ENCODE results near the gene ESD. TPM values are rescaled to one million over a fixed set of nuclear protein-coding genes. Genes with fewer than 3 reads are reported as not detected.
A peak's percentile ranks its signal among the peaks of the same experiment; 100 is the strongest.
"Not testable (repeated sequence)": the region's sequence is repeated elsewhere in the genome, so short reads cannot be mapped to it uniquely, and the experiment has no call there.

The ESD gene
- total RNA-seq, 2 donors from 2014 or later: 114 to 119 TPM

DNA sequence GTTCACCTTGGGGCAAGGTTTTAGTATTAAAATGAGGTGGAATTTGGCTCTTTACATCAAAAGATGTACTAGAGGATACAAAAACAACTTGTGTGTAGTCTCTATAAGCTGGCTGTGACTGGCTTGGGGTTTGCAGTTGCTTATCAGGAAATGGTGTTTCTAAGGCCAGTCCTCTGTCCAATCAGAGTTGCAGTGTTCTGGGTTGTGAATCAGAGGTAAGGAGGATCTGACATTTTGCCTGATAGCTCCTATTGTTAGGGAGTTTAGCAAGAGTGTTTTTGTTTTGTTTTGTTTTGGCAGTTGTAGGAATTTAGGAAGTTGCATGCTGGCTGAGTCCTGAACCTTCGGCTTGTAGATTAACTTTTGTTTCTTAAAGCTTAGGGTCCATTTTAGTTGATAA is 20.1 kb upstream of the ESD start:
- Histone ChIP-seq H3K36me3 (no peaks in the 10 kb centered on the region), H3K27me3 (replicated peaks; ENCODE audit: insufficient read depth) (no peaks in the 10 kb centered on the region), H3K27ac (no peak overlapping the region), H3K9me3 (peaks cover 9% of the 10 kb centered on the region), H3K4me1 (ENCODE audit: control insufficient read depth in 1 of 2, low read depth in 2 of 2) (no peaks in the 10 kb centered on the region), H3K4me3 (no peak overlapping the region)
- TF ChIP-seq, protein P1, sequence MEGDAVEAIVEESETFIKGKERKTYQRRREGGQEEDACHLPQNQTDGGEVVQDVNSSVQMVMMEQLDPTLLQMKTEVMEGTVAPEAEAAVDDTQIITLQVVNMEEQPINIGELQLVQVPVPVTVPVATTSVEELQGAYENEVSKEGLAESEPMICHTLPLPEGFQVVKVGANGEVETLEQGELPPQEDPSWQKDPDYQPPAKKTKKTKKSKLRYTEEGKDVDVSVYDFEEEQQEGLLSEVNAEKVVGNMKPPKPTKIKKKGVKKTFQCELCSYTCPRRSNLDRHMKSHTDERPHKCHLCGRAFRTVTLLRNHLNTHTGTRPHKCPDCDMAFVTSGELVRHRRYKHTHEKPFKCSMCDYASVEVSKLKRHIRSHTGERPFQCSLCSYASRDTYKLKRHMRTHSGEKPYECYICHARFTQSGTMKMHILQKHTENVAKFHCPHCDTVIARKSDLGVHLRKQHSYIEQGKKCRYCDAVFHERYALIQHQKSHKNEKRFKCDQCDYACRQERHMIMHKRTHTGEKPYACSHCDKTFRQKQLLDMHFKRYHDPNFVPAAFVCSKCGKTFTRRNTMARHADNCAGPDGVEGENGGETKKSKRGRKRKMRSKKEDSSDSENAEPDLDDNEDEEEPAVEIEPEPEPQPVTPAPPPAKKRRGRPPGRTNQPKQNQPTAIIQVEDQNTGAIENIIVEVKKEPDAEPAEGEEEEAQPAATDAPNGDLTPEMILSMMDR (IDR thresholded peaks at IDR 0.05): no peak
- no peak for ATAC-seq (ENCODE audit: insufficient number of reproducible peaks, low FRiP score, low read depth)
- no peak for DNase-seq (ENCODE audit: low spot score)

DNA sequence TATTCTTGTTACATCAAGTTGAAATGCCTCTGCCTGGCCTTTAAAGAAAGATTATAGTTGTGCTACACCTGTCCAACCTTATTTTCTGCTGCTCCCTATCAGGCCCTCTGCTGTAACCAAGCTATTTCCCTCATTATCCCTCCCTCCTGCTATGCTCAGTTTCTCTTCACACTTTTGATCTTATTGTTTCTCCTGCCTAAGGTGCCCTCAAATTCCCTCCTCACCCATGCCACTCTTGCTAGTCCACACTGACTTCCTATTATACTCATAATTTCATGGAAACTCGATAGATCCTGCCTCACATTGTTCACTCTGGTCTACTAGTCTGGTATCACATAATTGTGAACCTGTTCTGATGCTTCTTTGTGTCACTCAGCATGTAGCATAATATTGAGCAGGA is 19.4 kb upstream of the ESD start:
- Histone ChIP-seq H3K27ac (no peak overlapping the region), H3K4me1 (ENCODE audit: control insufficient read depth in 1 of 2, low read depth in 2 of 2) (no peaks in the 10 kb centered on the region), H3K9me3 (peaks cover 10% of the 10 kb centered on the region), H3K27me3 (replicated peaks; ENCODE audit: insufficient read depth) (no peaks in the 10 kb centered on the region), H3K36me3 (no peaks in the 10 kb centered on the region), H3K4me3 (no peak overlapping the region)
- TF ChIP-seq, protein P1 (IDR thresholded peaks at IDR 0.05): no peak
- ATAC-seq (ENCODE audit: insufficient number of reproducible peaks, low FRiP score, low read depth): no peak
- no peak for DNase-seq (ENCODE audit: low spot score)

DNA sequence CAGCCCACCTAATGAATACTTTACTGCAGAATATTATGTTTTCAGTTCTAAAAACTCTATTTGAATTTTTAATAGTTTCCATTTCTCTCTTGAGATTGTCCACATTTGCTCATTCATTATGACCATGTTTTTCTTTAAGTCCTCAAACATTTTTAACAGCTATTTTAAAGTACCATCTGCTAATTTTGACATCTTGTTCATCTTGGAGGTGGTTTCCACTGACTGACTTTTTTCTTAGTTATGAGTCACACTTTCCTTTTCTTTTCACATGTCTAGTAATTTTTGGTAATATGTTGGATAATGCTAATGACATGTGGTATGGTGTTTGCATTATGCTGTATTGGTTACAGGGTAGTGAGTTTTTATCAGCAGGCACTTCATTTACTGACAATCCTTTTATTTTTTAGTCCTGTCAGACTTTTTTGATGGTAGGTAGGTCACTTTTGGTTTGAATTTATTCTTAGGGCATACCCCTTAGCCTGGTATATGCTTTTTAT is 15.4 kb upstream of the ESD start:
- Histone ChIP-seq H3K27me3 (replicated peaks; ENCODE audit: insufficient read depth) (no peaks in the 10 kb centered on the region), H3K9me3 (peaks cover 10% of the 10 kb centered on the region), H3K27ac (no peak overlapping the region), H3K4me3 (no peak overlapping the region), H3K4me1 (ENCODE audit: control insufficient read depth in 1 of 2, low read depth in 2 of 2) (no peaks in the 10 kb centered on the region), H3K36me3 (no peaks in the 10 kb centered on the region)
- ATAC-seq (ENCODE audit: insufficient number of reproducible peaks, low FRiP score, low read depth) (no peak), DNase-seq (ENCODE audit: low spot score) (no peak)
- TF ChIP-seq, protein P1 (IDR thresholded peaks at IDR 0.05): no peak

DNA sequence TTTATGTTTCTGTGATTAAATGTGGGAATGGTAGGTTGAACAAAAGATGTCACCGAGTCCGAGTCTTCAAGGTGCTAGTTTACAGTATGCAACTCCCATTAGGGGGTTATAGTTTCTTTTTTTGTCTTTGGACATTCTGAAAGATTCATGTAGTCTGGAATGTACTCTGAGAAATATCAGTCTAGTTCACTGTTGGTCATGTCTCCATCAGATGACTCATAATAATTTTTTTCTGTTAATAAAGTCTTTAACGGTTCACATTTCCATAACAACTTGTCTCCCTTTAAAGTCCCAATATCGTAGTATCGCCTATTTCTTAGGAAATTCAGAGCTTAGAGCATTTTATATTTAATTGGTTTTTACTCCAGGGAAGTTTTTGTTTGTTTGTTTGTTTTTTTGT is 13.5 kb upstream of the ESD start:
- Histone ChIP-seq H3K27me3 (replicated peaks; ENCODE audit: insufficient read depth) (no peaks in the 10 kb centered on the region), H3K4me1 (ENCODE audit: control insufficient read depth in 1 of 2, low read depth in 2 of 2) (no peaks in the 10 kb centered on the region), H3K4me3 (no peak overlapping the region), H3K27ac (no peak overlapping the region), H3K9me3 (peaks cover 10% of the 10 kb centered on the region), H3K36me3 (no peaks in the 10 kb centered on the region)
- TF ChIP-seq, protein P1 (IDR thresholded peaks at IDR 0.05): no peak
- DNase-seq (ENCODE audit: low spot score): no peak
- no peak for ATAC-seq (ENCODE audit: insufficient number of reproducible peaks, low FRiP score, low read depth)

DNA sequence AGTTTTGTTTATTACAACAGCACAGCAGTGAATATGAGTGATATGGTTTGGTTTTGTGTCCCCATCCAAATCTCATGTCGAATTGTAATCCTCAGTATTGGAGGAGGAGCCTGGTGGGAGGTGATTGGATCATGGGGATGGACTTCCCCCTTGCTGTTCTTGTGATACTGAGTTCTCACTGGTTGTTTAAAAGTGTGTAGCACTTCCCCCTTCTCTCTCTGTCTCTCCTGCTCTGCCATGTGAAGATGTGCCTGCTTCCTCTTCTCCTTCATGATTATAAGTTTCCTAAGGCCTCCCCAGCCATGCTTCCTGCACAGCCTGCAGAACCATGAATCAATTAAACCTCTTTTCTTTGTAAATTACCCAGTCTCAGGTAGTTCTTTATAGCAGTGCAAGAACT is 8.0 kb upstream of the ESD start:
- not testable (repeated sequence) for H3K4me1 ChIP-seq (ENCODE audit: control insufficient read depth in 1 of 2, low read depth in 2 of 2); H3K9me3 ChIP-seq; H3K27me3 ChIP-seq (replicated peaks; ENCODE audit: insufficient read depth); ATAC-seq (ENCODE audit: insufficient number of reproducible peaks, low FRiP score, low read depth); H3K27ac ChIP-seq; H3K4me3 ChIP-seq; H3K36me3 ChIP-seq; DNase-seq (ENCODE audit: low spot score)

DNA sequence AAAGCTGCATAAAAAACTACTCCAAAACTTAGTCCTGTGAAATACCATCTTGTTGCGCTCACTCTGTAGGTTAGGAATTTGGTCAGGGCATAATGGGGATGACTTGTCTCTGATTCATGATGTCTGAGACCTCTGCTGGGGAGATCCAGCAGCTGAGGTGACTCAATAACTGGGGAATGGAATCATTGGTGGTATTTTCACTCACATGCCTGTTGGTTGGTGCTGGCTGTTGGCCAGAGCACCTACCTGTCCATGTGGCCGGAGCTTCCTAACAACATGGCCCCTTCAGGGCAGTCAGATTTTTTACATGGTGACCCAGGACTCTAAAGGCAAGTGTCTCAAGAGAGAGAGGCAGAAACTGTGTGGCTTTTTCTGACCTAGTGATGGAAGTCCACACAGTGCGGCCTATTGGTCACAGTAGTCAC is 7.4 kb upstream of the ESD start:
- Histone ChIP-seq H3K27me3 (replicated peaks; ENCODE audit: insufficient read depth) (no peaks in the 10 kb centered on the region), H3K4me1 (ENCODE audit: control insufficient read depth in 1 of 2, low read depth in 2 of 2) (peaks cover 0 to 6% of the 10 kb centered on the region in 2 donors), H3K27ac (no peak overlapping the region), H3K9me3 (no peaks in the 10 kb centered on the region), H3K4me3 (no peak overlapping the region), H3K36me3 (no peaks in the 10 kb centered on the region)
- DNase-seq (ENCODE audit: low spot score) (no peak), ATAC-seq (ENCODE audit: insufficient number of reproducible peaks, low FRiP score, low read depth) (peak; percentile 36)
- TF ChIP-seq, protein P1 (IDR thresholded peaks at IDR 0.05): no peak
